Hepatocyte (in vitro differentiated cells): ENCODE measurements around the gene TUBA3C.

ENCODE experiments used
- CTCF ChIP-seq: fragments of 200-600 bp; sonication (generic); IDR thresholded peaks from 2 replicates; pipeline ENCODE4 v1.5.1; 2016; ENCODE audit warnings: antibody characterized with exemption, mild to moderate bottlenecking; ENCODE audit not compliant: poor library complexity
- EZH2 ChIP-seq: fragments of 200-600 bp; sonication (generic); IDR thresholded peaks from 2 replicates; pipeline ENCODE4 v1.6.1; 2016; ENCODE audit warnings: antibody characterized with exemption, mild to moderate bottlenecking, borderline replicate concordance
- EZH2phosphoT487 ChIP-seq: fragments of 200-600 bp; sonication (generic); IDR thresholded peaks from one replicate; pipeline ENCODE4 v1.6.1; 2018; ENCODE audit warnings: antibody characterized with exemption, mild to moderate bottlenecking, low read depth, moderate library complexity; ENCODE audit not compliant: unreplicated experiment, severe bottlenecking

DNA sequence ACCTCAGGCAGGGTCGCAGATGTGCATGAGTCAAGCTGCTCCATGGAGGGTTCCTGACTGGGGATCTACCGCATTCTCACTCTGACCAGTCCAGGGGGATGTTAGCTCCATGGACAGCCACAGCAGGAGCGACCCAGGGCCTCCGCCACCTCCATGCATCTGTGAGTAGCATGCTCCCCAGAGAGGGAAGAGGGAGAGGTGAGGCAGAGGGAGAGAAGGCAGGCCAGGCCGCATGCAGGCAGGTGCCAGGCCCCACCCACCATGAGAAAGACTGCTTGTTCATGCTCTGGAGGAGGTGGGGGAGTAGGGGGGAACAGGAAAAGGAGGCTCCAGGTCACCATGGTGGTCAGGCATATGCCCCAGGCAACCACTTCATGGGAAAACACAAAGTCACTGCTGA lies 20.3 kb downstream of the TUBA3C start:
- TF ChIP-seq EZH2, result no peak
- TF ChIP-seq CTCF, result no peak
- TF ChIP-seq EZH2phosphoT487, result no peak
